C4-2B (cell line): ENCODE results near the gene MED8.

Experiments
- ZFX ChIP-seq: fragments of 450-650 bp; IDR thresholded peaks from 2 replicates; pipeline ENCODE4 v1.6.1; 2017
- TF ChIP-seq, protein P1 (sequence below): fragments of 450-650 bp; conservative IDR thresholded peaks from 2 replicates; pipeline ENCODE4 v1.5.1; 2017; ENCODE audit warnings: mild to moderate bottlenecking

DNA sequence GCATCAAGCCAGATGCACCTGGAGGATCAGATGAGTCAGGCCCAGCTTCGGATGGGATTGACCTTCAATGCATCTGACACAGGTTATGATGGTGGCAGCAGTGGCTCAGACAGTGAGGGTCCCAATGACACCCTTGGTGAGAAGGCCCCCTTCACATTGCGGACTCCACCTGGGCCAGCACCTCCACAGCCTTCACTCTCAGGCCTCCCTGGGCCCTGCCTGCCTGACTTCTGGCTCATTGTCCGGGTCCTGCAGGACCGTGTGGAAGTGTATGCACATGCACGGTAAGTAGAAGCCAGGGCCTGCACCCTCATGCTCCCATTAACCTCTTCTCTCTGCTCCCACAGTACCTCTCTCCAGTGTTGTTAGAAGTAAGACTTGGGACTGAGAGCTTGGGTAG is 43.3 kb upstream of the MED8 start:
- TF ChIP-seq, protein P1, sequence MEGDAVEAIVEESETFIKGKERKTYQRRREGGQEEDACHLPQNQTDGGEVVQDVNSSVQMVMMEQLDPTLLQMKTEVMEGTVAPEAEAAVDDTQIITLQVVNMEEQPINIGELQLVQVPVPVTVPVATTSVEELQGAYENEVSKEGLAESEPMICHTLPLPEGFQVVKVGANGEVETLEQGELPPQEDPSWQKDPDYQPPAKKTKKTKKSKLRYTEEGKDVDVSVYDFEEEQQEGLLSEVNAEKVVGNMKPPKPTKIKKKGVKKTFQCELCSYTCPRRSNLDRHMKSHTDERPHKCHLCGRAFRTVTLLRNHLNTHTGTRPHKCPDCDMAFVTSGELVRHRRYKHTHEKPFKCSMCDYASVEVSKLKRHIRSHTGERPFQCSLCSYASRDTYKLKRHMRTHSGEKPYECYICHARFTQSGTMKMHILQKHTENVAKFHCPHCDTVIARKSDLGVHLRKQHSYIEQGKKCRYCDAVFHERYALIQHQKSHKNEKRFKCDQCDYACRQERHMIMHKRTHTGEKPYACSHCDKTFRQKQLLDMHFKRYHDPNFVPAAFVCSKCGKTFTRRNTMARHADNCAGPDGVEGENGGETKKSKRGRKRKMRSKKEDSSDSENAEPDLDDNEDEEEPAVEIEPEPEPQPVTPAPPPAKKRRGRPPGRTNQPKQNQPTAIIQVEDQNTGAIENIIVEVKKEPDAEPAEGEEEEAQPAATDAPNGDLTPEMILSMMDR: no peak
- TF ChIP-seq ZFX: no peak
